Activated CD4-positive, alpha-beta memory T cell treated with anti-CD3 and anti-CD28 coated beads, Interleukin-2, amount 10 ng/mL, durations not matched to agents 7 days and 5 days (primary cell): ENCODE data around the gene GPX4. TPM values are rescaled to one million over a fixed set of nuclear protein-coding genes. Genes with fewer than 3 reads are reported as not detected.

Source experiments
- CTCF ChIA-PET: fragments of 350-600 bp; sonication (Branson Sonifier 250); formaldehyde crosslinking; loops from one replicate; lab custom pipeline; 2021; ENCODE audit warnings: antibody characterized with exemption, inconsistent platforms; lab: Charles Lee
- POLR2A ChIA-PET: fragments of 350-600 bp; sonication (Branson Sonifier 250); formaldehyde crosslinking; loops from one replicate; lab custom pipeline; 2021; ENCODE audit warnings: antibody characterized with exemption; lab: Charles Lee
- DNase-seq: peaks from one replicate; pipeline ENCODE4 v3.0.0-alpha.2; 2020
- H3K27ac Mint-ChIP-seq: one replicate; pipeline ENCODE4 v1.8.0; 2021; ENCODE audit warnings: mild to moderate bottlenecking, mixed read lengths
- H3K27me3 Mint-ChIP-seq: one replicate; pipeline ENCODE4 v1.8.0; 2021; ENCODE audit warnings: mixed read lengths
- H3K36me3 Mint-ChIP-seq: one replicate; pipeline ENCODE4 v1.8.0; 2021; ENCODE audit warnings: low read depth, mixed read lengths
- H3K4me1 Mint-ChIP-seq: one replicate; pipeline ENCODE4 v1.8.0; 2021; ENCODE audit warnings: mixed read lengths
- H3K4me3 Mint-ChIP-seq: one replicate; pipeline ENCODE4 v1.8.0; 2021; ENCODE audit warnings: mild to moderate bottlenecking, mixed read lengths
- H3K9me3 Mint-ChIP-seq: one replicate; pipeline ENCODE4 v1.8.0; 2021; ENCODE audit warnings: mixed read lengths
- total RNA-seq, 2 experiments: library from RNA; stranded (reverse); gene quantifications; one replicate each; pipeline ENCODE4 v1.2.3, GENCODE V29; 2021

The GPX4 gene
- 100 to 1,000 TPM; 141 to 148 TPM for total RNA-seq

GRCh38 chr19:1103708-1104310 lies at the start of gene GPX4:
Gene GPX4 (plus strand): TSS chr19:1103994. CDS start chr19:1104044, 50 bp downstream.
- Mint-ChIP-seq H3K4me1 (peaks cover 47% of the 10 kb centered on the region), H3K36me3 (peaks cover 22% of the 10 kb centered on the region), H3K27ac (peak within 1 kb of the TSS; percentile 89), H3K27me3 (no peaks in the 10 kb centered on the region), H3K4me3 (peak within 1 kb of the TSS; percentile 69), H3K9me3 (peaks cover 10% of the 10 kb centered on the region)
- peak; percentile 99 for DNase-seq
- ChIA-PET CTCF (interaction anchor here (1.0 kb wide), 1 partner anchor 141 kb away, joined by 4 read pairs; no protein-coding TSS in a partner anchor), POLR2A (interaction anchor here (0.6 to 8.9 kb wide), 11 partner anchors 12 to 165 kb away, joined by 3 to 104 read pairs (median 5); partner anchors contain the start of genes ARHGAP45, CIRBP and SBNO2)

- H3K36me3 Mint-ChIP-seq, result peaks cover 19% of the 10 kb centered on the region
- no peak overlapping the region for H3K4me3 Mint-ChIP-seq
- no peaks in the 10 kb centered on the region for H3K9me3 Mint-ChIP-seq
- no peak for DNase-seq
- ChIA-PET POLR2A (interaction anchor here (1.1 to 2.5 kb wide), 5 partner anchors 13 to 33 kb away, joined by 3 to 8 read pairs (median 4); partner anchors contain the start of genes ABCA7, ARHGAP45 and RNU6-2), CTCF (interaction anchor here (1.1 kb wide), 1 partner anchor 10 kb away, joined by 4 read pairs; no protein-coding TSS in a partner anchor)
- H3K27me3 Mint-ChIP-seq, result no peaks in the 10 kb centered on the region
- no peak overlapping the region for H3K27ac Mint-ChIP-seq
- H3K4me1 Mint-ChIP-seq, result peaks cover 23% of the 10 kb centered on the region
Observed at GRCh38 chr19:1054102-1055027, 49.4 kb upstream of the GPX4 start.

- H3K36me3 Mint-ChIP-seq, result peaks cover 19% of the 10 kb centered on the region
- peaks cover 23% of the 10 kb centered on the region for H3K4me1 Mint-ChIP-seq
- DNase-seq, result no peak
- ChIA-PET POLR2A (interaction anchor here (1.1 to 2.5 kb wide), 2 partner anchors 12 to 29 kb away, joined by 3 to 7 read pairs; partner anchors contain the start of gene ARHGAP45), CTCF (interaction anchor here (1.1 kb wide), 1 partner anchor 10 kb away, joined by 4 read pairs; no protein-coding TSS in a partner anchor)
- H3K9me3 Mint-ChIP-seq, result no peaks in the 10 kb centered on the region
- H3K27me3 Mint-ChIP-seq, result no peaks in the 10 kb centered on the region
- H3K4me3 Mint-ChIP-seq, result no peak overlapping the region
- H3K27ac Mint-ChIP-seq, result no peak overlapping the region
Observed at GRCh38 chr19:1055028-1055425, 48.8 kb upstream of the GPX4 start.

- H3K36me3 Mint-ChIP-seq, result peaks cover 19% of the 10 kb centered on the region
- ChIA-PET POLR2A (interaction anchor here (0.8 to 3.0 kb wide), 4 partner anchors 15 to 38 kb away, joined by 3 to 16 read pairs (median 3); no protein-coding TSS in a partner anchor), CTCF (interaction anchor here (0.7 to 1.1 kb wide), 2 partner anchors 9 to 137 kb away, joined by 3 to 4 read pairs; no protein-coding TSS in a partner anchor)
- H3K9me3 Mint-ChIP-seq, result no peaks in the 10 kb centered on the region
- no peak for DNase-seq
- H3K4me1 Mint-ChIP-seq, result peaks cover 23% of the 10 kb centered on the region
- H3K27ac Mint-ChIP-seq, result no peak overlapping the region
- no peak overlapping the region for H3K4me3 Mint-ChIP-seq
- no peaks in the 10 kb centered on the region for H3K27me3 Mint-ChIP-seq
Observed at GRCh38 chr19:1055886-1056620, 47.7 kb upstream of the GPX4 start.

- peak overlapping the region; percentile 68 for H3K27ac Mint-ChIP-seq
- CTCF ChIA-PET, result interaction anchor here (0.6 to 1.3 kb wide), 8 partner anchors 17 to 136 kb away, joined by 3 to 5 read pairs (median 3); partner anchors contain the start of gene GRIN3B
- H3K4me1 Mint-ChIP-seq, result peaks cover 19% of the 10 kb centered on the region
- H3K9me3 Mint-ChIP-seq, result no peaks in the 10 kb centered on the region
- POLR2A ChIA-PET, result interaction anchor here (0.5 to 3.0 kb wide), 7 partner anchors 10 to 37 kb away, joined by 3 to 17 read pairs (median 4); partner anchors contain the start of genes ARHGAP45, RNU6-2 and TMEM259
- H3K27me3 Mint-ChIP-seq, result no peaks in the 10 kb centered on the region
- no peak overlapping the region for H3K4me3 Mint-ChIP-seq
- peaks cover 15% of the 10 kb centered on the region for H3K36me3 Mint-ChIP-seq
- DNase-seq, result peak; percentile 62
Observed at GRCh38 chr19:1057176-1057855, 46.5 kb upstream of the GPX4 start.

GRCh38 chr19:1058112-1058511 lies 45.7 kb upstream of the GPX4 start:
- peaks cover 15% of the 10 kb centered on the region for H3K36me3 Mint-ChIP-seq

GRCh38 chr19:1060689-1061088 lies 43.1 kb upstream of the GPX4 start:
- CTCF ChIA-PET, result no interaction called here
- no peak overlapping the region for H3K4me3 Mint-ChIP-seq
- no peak for DNase-seq
- no peaks in the 10 kb centered on the region for H3K9me3 Mint-ChIP-seq
- no peaks in the 10 kb centered on the region for H3K27me3 Mint-ChIP-seq
- H3K36me3 Mint-ChIP-seq, result peaks cover 17% of the 10 kb centered on the region
- no peak overlapping the region for H3K27ac Mint-ChIP-seq
- POLR2A ChIA-PET, result no interaction called here
- peaks cover 38% of the 10 kb centered on the region for H3K4me1 Mint-ChIP-seq

More at GRCh38 chr19:1058112-1058511, 45.7 kb upstream of the GPX4 start:
- DNase-seq, result no peak
- Mint-ChIP-seq H3K4me1 (peaks cover 16% of the 10 kb centered on the region), H3K4me3 (no peak overlapping the region), H3K27ac (no peak overlapping the region), H3K27me3 (no peaks in the 10 kb centered on the region), H3K9me3 (no peaks in the 10 kb centered on the region)
- ChIA-PET CTCF (interaction anchor here (0.9 to 1.3 kb wide), 3 partner anchors 21 to 134 kb away, joined by 3 to 5 read pairs (median 5); no protein-coding TSS in a partner anchor), POLR2A (interaction anchor here (0.8 to 3.0 kb wide), 6 partner anchors 9 to 73 kb away, joined by 3 to 17 read pairs (median 6); partner anchors contain the start of gene ARHGAP45)

- POLR2A ChIA-PET, result interaction anchor here (1.1 kb wide), 1 partner anchor 17 kb away, joined by 4 read pairs; no protein-coding TSS in a partner anchor
- H3K36me3 Mint-ChIP-seq, result peaks cover 8% of the 10 kb centered on the region
- no peak overlapping the region for H3K27ac Mint-ChIP-seq
Observed at GRCh38 chr19:1061987-1062386, 41.8 kb upstream of the GPX4 start.

GRCh38 chr19:1062387-1063029 lies 41.3 kb upstream of the GPX4 start:
- peaks cover 43% of the 10 kb centered on the region for H3K4me1 Mint-ChIP-seq
- no peak overlapping the region for H3K27ac Mint-ChIP-seq
- POLR2A ChIA-PET, result interaction anchor here (1.1 kb wide), 1 partner anchor 17 kb away, joined by 4 read pairs; no protein-coding TSS in a partner anchor
- H3K36me3 Mint-ChIP-seq, result peaks cover 3% of the 10 kb centered on the region
- CTCF ChIA-PET, result interaction anchor here (0.8 to 1.3 kb wide), 3 partner anchors 13 to 152 kb away, joined by 3 to 6 read pairs (median 3); no protein-coding TSS in a partner anchor
- DNase-seq, result no peak
- no peaks in the 10 kb centered on the region for H3K9me3 Mint-ChIP-seq
- H3K27me3 Mint-ChIP-seq, result no peaks in the 10 kb centered on the region
- no peak overlapping the region for H3K4me3 Mint-ChIP-seq

More at GRCh38 chr19:1061987-1062386, 41.8 kb upstream of the GPX4 start:
- Mint-ChIP-seq H3K4me1 (peaks cover 49% of the 10 kb centered on the region), H3K4me3 (no peak overlapping the region), H3K9me3 (no peaks in the 10 kb centered on the region), H3K27me3 (no peaks in the 10 kb centered on the region)
- no peak for DNase-seq
- CTCF ChIA-PET, result interaction anchor here (0.8 to 1.3 kb wide), 3 partner anchors 13 to 152 kb away, joined by 3 to 6 read pairs (median 3); no protein-coding TSS in a partner anchor

GRCh38 chr19:1063030-1063908 lies 40.5 kb upstream of the GPX4 start:
- no peaks in the 10 kb centered on the region for H3K27me3 Mint-ChIP-seq
- H3K27ac Mint-ChIP-seq, result no peak overlapping the region
- ChIA-PET CTCF (interaction anchor here (0.8 to 4.6 kb wide), 4 partner anchors 12 to 151 kb away, joined by 3 to 56 read pairs (median 4); no protein-coding TSS in a partner anchor), POLR2A (interaction anchor here (1.1 kb wide), 1 partner anchor 16 kb away, joined by 4 read pairs; no protein-coding TSS in a partner anchor)
- H3K4me3 Mint-ChIP-seq, result no peak overlapping the region
- peak; percentile 83 for DNase-seq
- H3K4me1 Mint-ChIP-seq, result peaks cover 37% of the 10 kb centered on the region
- no peaks in the 10 kb centered on the region for H3K9me3 Mint-ChIP-seq
- peaks cover 5% of the 10 kb centered on the region for H3K36me3 Mint-ChIP-seq
